HG03135 (cell line): ENCODE results near the gene ZMYND15.

Experiments
- ATAC-seq: cut with Tn5 transposase; IDR thresholded peaks from one replicate; pipeline ENCODE4 v1.9.1; 2021; ENCODE audit warnings: mild to moderate bottlenecking, moderate library complexity; ENCODE audit not compliant: unreplicated experiment

The ZMYND15 gene

DNA sequence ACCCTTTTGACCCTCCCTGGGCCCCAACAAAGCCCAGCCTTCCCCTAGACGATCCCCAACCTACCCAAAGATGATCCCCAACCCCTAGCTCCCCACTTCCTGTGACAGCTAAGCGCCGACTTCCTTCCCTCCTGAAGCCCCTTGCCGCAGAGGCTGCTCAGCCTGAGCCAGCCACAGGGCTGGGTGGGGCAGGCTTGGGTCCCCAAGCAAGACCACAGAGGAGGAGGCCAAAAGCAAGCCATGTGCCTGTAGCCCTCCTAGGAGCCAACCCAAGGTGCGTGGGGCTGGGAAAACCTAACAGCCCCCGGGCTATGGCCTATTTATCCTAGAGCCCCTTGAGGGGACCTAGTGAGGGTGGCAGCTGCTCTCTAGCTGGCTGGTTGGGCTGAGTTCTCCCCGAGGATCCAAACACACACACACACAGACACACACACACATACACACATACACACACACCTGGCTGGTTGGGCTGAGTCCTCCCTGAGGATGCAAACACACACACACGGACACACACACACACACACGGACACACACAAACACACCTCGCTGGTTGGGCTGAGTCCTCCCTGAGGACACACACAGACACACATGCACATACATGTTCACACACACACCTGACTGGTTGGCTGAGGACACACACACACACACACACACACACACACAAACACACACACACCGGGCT is 24.4 kb upstream of the ZMYND15 start:
- ATAC-seq: no peak

DNA sequence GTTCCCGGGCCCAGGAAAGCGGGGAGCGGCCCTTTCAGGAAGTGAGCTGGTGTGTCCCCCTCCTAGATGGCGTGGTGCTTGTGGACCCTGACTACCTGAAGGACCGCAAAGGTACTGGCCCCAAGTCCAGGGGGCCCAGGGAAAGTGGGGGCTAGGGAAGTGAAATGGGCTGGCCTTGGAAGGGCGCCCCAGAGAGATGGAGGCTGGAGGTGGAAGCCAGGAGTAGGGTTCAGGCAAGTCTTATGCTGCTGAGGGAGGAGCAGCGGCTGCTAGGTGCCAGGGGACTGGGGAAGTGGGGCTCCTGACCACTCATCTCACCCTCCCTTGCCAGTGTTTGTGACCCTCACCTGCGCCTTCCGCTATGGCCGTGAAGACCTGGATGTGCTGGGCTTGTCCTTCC is 23.6 kb upstream of the ZMYND15 start:
- no peak for ATAC-seq

DNA sequence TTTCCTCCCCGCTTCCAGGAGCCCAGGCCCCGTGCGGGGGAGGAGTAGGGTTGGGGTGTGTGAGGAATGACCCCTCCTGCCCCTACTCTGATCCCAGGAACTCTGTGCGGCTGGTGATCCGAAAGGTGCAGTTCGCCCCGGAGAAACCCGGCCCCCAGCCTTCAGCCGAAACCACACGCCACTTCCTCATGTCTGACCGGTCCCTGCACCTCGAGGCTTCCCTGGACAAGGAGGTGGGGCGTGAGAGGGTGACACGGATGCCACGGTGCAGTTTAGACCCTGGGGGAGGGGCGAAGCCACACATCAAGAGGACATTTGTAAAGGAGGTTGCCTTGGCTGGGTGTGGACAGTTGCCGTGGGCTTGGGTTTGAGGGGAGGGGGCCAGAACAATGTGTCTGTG is 21.8 kb upstream of the ZMYND15 start:
- ATAC-seq: no peak

DNA sequence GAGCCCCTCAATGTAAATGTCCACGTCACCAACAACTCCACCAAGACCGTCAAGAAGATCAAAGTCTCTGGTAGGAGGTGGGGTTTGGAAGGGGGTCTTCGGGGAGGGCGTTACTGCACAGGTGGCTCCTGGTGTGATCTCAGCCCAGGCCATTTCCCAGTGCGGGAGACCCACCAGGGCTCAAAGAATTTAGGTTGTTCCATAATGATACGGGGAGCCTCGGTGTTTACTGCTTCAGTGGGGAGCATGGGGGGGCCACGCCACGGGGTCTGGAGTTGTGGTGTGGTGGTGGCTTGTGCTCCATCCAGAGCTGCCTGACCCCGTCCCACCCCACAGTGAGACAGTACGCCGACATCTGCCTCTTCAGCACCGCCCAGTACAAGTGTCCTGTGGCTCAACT is 21.4 kb upstream of the ZMYND15 start:
- ATAC-seq: no peak

DNA sequence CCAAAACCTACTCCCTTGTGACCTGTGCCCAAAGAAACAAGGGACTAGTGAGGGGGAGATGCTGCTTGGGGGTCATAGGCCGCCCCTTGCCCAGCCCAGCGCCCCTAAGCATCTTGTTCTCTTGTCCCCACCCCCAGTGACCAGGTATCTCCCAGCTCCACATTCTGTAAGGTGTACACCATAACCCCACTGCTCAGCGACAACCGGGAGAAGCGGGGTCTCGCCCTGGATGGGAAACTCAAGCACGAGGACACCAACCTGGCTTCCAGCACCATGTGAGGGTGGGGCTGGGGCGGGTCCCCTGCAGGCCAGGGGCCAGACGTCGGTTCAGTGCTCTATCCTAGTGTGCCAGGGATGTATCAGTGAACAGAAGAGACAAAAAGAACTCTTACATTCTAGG is 20.5 kb upstream of the ZMYND15 start:
- no peak for ATAC-seq

DNA sequence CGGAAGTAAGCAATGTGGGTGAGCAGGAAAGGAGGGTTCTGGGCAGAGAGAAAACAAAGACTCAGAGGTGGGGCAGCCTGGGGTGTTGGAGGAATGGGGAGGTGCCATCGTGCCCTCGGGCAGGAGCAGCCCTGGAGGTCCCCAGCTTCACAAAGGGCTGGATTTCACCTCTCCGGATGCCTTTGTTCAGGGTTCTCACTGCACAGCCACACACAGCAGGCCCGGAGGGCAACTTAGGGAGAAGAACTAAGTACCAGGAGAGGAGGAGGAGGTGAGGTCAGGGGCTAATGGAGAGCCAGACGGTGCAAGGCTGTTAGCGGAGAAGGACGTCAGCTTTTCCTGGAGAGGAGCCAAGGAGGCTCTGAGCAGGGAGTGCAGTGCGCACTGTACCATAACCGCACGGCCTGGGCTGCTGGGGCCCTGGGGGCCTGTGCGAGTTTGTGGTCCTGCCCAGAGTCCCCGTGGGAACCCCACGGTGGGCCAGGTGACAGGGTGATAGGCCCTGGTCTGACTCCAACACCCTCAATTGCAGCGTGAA is 19.9 kb upstream of the ZMYND15 start:
- ATAC-seq: no peak

- ATAC-seq: no peak
Observed at GRCh38 chr17:4720787-4721186, 18.8 kb upstream of the ZMYND15 start.

DNA sequence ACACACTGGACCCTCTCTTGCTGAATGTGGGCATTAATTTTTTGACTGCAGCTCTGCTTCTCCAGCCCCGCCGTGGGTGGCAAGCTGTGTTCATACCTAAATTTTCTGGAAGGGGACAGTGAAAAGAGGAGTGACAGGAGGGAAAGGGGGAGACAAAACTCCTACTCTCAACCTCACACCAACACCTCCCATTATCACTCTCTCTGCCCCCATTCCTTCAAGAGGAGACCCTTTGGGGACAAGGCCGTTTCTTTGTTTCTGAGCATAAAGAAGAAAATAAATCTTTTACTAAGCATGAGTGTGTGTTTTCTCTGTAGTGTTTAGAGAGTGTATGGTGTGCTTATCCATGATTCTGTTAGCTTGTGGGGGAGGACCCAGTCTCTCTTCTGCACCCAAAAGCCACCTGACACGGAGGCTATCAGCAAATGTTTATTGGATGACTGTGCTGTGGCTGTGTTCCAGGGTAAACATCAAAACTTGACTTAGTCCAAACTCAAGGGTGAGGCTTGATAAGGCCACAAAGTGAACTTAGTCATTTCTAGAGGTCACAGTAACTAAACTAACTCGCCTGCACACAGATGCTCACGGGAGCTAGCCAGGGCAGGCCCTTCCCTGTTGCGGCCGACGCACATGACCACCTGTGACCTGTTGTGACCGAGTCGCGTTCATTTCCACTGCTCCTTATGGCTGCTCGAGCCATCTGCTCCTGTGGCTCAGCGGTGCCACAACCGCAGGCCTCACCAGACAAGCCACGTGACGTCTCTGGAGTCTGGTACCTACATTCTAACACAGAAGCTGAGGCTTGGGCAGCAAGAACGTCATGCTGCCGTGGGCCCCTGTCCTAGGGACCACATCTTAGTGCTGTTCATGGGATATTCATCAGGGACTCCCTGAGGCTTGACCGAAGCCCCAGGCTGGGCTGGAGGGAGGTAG is 18.2 kb upstream of the ZMYND15 start:
- ATAC-seq: no peak

DNA sequence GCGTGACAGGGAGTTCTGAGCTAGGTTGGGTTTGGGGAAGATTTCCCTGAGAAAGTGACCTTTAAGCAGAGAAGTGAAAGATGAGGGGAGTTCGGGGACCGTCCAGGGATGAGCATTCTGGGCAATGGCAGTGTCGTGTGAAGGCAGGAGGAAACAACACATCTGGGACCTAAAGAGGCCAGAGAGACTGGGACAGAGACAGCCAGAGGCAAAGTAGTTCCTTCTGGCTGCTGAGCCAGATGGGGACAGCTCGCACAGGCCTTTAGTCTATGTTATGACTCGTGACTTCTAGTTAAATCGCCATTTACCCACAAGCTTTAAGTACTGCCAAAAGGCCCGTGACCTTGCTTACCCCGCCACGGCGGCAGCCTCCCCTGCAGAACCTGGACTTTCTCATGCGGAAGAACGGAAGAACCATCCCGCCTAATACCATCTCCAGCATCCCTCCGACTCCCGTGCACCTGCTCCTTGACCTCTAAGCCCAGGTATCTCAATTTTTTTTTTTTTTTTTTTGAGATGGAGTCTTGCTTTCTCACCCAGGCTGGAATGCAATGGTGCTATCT is 16.9 kb upstream of the ZMYND15 start:
- no peak for ATAC-seq

DNA sequence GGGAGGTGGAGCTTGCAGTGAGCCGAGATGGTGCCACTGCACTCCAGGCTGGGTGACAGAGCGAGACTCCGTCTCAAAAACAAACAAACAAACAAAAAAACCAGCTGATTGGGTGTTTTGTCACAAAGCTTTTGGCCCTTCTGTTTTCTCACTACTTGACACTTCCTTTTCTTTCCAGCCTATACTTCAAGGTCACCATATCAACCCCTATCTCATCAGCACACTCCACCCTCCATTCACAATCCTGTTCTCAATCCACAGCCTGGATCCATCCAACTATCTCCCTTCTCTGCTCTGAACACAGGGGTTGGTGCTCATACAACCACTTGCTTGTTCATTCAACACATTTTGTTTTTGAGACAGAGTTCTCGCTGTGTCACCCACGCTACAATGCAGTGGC is 15.0 kb upstream of the ZMYND15 start:
- no peak for ATAC-seq

GRCh38 chr17:4725646-4726310 is 13.9 kb upstream of the ZMYND15 start:
- ATAC-seq: no peak

DNA sequence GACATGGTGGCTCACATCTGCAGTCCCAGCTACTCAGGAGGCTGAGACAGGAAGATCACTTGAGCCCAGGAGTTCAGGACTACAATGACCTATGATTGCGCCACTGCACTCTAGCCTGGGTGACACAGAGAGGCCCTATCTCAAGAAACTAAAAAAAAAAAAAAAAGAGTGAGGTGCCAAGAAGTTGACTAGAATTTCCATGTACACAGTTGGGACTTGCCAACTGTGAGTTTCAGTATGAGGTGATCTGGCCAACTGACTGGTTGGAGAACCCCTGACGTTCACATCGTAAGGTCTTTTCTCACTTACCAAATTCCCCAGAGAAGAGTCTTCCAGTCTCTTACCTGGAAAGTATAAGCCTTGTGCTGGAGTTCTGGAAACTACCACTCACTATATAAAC is 11.5 kb upstream of the ZMYND15 start:
- no peak for ATAC-seq

GRCh38 chr17:4733073-4733531 is 6.5 kb upstream of the ZMYND15 start:
- no peak for ATAC-seq

DNA sequence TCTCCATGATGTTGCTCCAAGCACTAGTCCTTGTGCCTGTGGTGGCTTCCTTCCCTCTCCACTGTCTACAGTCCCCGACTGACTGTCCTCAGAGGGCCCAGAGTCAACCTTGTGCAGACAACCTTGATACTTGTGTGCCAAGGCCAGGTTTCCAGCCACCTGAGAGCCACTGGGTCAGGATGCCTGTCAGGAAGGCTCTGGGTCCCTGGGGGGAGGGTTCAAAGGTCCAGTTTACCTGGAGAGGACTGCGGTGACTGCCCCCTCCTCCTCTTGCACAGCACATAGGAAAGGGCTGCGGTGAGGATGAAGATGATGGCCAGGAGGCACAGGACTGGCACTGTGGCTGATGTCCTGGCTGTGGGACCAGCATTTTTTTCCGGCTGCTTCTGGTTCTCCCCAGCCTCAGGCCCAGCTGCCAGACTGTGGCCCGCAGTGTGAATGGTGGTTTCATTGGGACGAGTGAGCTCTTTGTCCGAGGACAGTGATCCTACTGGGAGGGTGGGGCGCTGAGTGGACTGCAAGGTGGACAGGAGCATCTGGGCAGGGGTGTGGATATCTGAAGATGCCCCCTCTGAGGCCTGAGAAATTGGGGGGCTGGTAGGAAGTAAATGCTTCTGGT is 4.7 kb upstream of the ZMYND15 start:
- no peak for ATAC-seq

GRCh38 chr17:4735876-4736651 is 3.6 kb upstream of the ZMYND15 start:
- no peak for ATAC-seq

DNA sequence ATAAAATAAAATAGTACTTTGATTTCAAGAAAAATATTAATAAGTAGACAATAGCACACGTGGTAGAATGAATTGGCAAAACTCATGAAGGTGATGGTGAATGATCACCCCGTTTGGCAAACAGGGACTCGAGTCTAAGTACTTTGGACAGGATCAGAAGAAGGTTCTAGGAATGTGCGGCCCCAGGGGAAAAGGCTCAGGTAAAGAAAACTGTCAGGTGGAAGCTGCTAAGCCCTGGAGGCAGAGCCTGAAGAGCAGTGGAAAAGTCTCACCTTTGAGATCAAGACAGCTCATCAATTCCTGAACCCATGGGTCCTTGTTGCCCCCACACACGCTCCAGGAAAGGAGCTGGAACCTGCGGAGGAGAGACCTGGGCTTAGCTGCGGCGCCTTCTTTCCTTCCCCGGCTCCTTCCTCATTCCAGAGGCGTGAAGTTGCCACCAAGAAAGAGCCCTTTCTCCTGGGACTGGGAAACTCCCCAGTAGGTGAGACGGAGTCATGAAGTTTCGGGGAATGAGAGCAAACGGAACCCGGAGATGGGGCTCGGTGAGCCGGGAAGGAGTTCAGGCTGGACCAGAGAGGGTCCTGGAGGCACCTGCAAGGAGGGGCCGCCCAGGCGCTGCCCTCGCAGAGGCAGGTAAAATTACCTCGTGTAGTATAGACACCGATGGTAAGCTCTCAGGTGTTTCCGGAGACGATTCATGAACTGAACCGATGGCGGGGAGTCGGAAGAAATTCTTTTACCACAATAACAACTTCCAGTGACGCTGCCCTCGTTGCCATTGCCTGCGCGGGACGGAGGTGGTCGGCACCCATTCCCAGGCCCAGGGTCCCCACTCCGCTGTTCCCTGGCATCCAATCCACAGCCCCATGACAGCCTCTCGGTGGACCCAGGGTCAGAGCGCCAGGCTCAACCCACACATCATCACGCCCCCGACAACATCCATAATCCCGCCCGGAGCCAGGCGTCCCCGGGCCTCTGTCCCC is 1.2 kb upstream of the ZMYND15 start:
- ATAC-seq: no peak

- no peak for ATAC-seq
Observed at GRCh38 chr17:4740025-4740351, 355 bp downstream of the ZMYND15 start.

DNA sequence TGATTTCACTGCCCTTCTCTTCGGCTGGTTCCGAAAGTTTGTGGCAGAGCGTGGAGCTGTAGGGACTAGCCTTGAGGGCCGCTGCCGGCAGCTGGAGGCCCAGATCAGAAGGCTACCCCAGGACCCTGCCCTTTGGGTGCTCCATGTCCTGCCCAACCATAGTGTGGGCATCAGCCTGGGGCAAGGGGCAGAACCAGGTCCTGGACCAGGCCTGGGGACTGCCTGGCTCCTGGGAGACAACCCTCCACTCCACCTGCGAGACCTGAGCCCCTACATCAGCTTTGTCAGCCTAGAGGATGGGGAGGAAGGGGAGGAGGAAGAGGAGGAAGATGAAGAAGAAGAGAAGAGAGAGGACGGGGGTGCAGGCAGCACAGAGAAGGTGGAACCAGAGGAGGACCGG is 951 bp downstream of the ZMYND15 start:
- no peak for ATAC-seq

DNA sequence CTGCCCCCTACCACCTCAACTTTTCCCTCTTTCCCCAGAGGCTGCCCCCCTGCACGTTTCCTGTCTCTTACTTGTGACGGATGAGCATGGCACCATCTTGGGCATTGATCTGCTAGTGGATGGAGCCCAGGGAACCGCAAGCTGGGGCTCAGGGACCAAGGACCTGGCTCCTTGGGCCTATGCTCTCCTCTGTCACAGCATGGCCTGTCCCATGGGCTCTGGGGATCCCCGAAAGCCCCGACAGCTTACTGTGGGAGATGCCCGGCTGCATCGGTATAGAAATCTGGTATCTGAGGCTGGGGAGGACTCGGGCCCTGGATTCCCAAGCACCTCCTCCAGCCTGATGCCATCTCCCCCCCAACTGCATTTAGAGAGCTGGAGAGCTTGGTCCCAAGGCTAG is 1.9 kb downstream of the ZMYND15 start:
- no peak for ATAC-seq
